HCT116 (cell line): Measurements from ENCODE around the gene PRKG1.
"Not testable (repeated sequence)": the region's sequence is repeated elsewhere in the genome, so short reads cannot be mapped to it uniquely, and the experiment has no call there.

ENCODE experiments used
- ATF3 ChIP-seq: IDR thresholded peaks from 2 replicates; pipeline ENCODE4 v1.6.1; 2012
- POLR2AphosphoS5 ChIP-seq: IDR thresholded peaks from 2 replicates; pipeline ENCODE4 v1.6.1; 2011; ENCODE audit warnings: mild to moderate bottlenecking, low read depth, low read length, moderate library complexity
- ZFX ChIP-seq: fragments of 450-650 bp; IDR thresholded peaks from 2 replicates; pipeline ENCODE4 v1.6.1; 2017

- TF ChIP-seq POLR2AphosphoS5, ATF3, ZFX: not testable (repeated sequence)
These were observed 207.1 kb downstream of the PRKG1 start for GRCh38 chr10:51281387-51281786.
